ENCODE results near the gene CDH23.

GRCh38 chr10:71849461-71849908, 452.8 kb downstream of the CDH23 start:
- no peak for TF ChIP-seq CTCF (IDR thresholded peaks at IDR 0.05)
- TF ChIP-seq POLR2A (IDR thresholded peaks at IDR 0.05): no peak
- TF ChIP-seq EP300 (IDR thresholded peaks at IDR 0.05): no peak
- TF ChIP-seq POLR2AphosphoS5 (IDR thresholded peaks at IDR 0.05): no peak

Data from upper lobe of left lung (tissue), 4 donors.